Activated CD4-positive, alpha-beta T cell treated with anti-CD3 and anti-CD28 coated beads for 24 hours (primary cell): Measurements from ENCODE around the gene PPM1F.
A peak's percentile ranks its signal among the peaks of the same experiment; 100 is the strongest.
"Not testable (repeated sequence)": the region's sequence is repeated elsewhere in the genome, so short reads cannot be mapped to it uniquely, and the experiment has no call there.

Source experiments
- DNase-seq, 2 donors: peaks; one replicate each; pipeline ENCODE4 v3.0.0-alpha.2; 2020; ENCODE audit warnings: low read depth in 2 of 2

Gene PPM1F

GRCh38 chr22:21942407-21943343, 10.0 kb downstream of the PPM1F start:
- no peak for DNase-seq

- DNase-seq: no peak
These were observed 10.7 kb downstream of the PPM1F start for GRCh38 chr22:21941921-21942320.

- DNase-seq: no peak
These were observed 12.1 kb downstream of the PPM1F start for GRCh38 chr22:21940521-21940920.

- DNase-seq: not testable (repeated sequence)
These were observed 12.7 kb downstream of the PPM1F start for GRCh38 chr22:21939935-21940334.

- no peak for DNase-seq
These were observed 13.2 kb downstream of the PPM1F start for GRCh38 chr22:21939461-21939913.

- DNase-seq: no peak
These were observed 13.7 kb downstream of the PPM1F start for GRCh38 chr22:21938906-21939305.

- peak; percentile 84 to 93 for DNase-seq
These were observed 14.4 kb downstream of the PPM1F start for GRCh38 chr22:21938071-21938822.

GRCh38 chr22:21937821-21938070, 14.9 kb downstream of the PPM1F start:
- no peak for DNase-seq

- no peak for DNase-seq
These were observed 15.4 kb downstream of the PPM1F start for GRCh38 chr22:21937041-21937820.

GRCh38 chr22:21936151-21936775, 16.4 kb downstream of the PPM1F start:
- no peak for DNase-seq

- DNase-seq: no peak
These were observed 18.7 kb downstream of the PPM1F start for GRCh38 chr22:21933910-21934309.

GRCh38 chr22:21933413-21933812, 19.2 kb downstream of the PPM1F start:
- DNase-seq: no peak

GRCh38 chr22:21932347-21932746, 20.3 kb downstream of the PPM1F start:
- no peak for DNase-seq

- DNase-seq: no peak
These were observed 21.6 kb downstream of the PPM1F start for GRCh38 chr22:21931056-21931455.

GRCh38 chr22:21929253-21929652, 23.4 kb downstream of the PPM1F start:
- DNase-seq: no peak

- DNase-seq: no peak
These were observed 24.6 kb downstream of the PPM1F start for GRCh38 chr22:21928048-21928447.

GRCh38 chr22:21927174-21927823, 25.3 kb downstream of the PPM1F start:
- no peak for DNase-seq

- DNase-seq: no peak
These were observed 25.9 kb downstream of the PPM1F start for GRCh38 chr22:21926728-21927127.

GRCh38 chr22:21923163-21923561, 29.5 kb downstream of the PPM1F start:
- DNase-seq: no peak

GRCh38 chr22:21922370-21923162, 30.1 kb downstream of the PPM1F start:
- no peak for DNase-seq
